HG03432 (cell line): ENCODE measurements around the gene PARD3.

Experiments used
- ATAC-seq: cut with Tn5 transposase; IDR thresholded peaks from one replicate; pipeline ENCODE4 v1.9.1; 2021; ENCODE audit warnings: mild to moderate bottlenecking, moderate library complexity; ENCODE audit not compliant: unreplicated experiment

Gene PARD3

DNA sequence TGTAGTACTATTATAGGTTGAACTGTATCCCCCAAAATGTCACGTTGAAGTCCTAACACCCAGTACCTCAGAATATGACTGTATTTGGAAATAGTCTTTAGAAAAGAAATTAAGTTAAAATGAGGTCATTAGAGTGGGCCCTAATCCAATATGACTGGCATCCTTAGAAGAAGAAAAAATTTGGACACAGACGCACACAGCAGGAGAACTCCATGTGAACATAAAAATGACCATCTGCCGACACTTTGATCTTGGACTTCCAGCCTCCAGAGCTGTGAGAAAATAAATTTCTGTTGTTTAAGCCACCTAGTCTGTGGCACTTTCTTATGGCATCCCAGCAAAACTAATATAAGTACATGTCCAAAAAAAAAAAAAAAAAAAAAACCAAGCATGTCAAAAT lies 225.8 kb downstream of the PARD3 start:
- no peak for ATAC-seq

GRCh38 chr10:34587680-34588019 lies 227.4 kb downstream of the PARD3 start:
- ATAC-seq: no peak

GRCh38 chr10:34587002-34587679 lies 228.0 kb downstream of the PARD3 start:
- ATAC-seq: no peak

DNA sequence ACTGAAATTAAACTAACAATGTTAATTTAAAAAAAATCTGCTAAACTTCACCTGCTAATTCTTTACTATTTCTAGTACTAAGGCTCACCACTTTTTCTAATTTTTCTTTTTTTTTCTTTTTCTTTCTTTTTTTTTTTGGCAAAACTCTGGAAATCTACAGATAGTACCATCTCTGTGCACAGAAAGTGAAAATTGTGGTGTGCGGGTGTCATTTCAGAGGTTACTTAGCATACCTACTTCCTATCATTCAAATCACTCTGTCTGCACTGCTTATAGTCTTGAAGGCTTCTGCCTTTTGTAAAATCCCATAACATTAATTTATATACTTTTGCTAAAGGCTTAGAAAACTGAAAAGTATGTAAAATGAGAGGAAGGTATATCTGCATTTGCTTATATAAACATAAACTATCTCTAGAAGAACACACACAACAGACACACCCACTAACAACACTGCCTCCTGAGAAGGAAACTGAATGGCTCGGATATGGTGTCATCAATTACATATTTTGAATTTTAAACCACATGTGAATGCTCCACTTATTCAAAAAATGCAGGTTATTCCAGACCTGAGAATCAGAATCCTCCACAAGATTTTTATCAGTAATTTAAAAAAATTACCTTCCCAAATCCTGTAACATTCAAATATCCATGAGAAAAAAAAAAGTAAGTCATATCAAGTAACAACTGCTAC lies 229.5 kb downstream of the PARD3 start:
- no peak for ATAC-seq

GRCh38 chr10:34584164-34584563 lies 230.9 kb downstream of the PARD3 start:
- no peak for ATAC-seq

DNA sequence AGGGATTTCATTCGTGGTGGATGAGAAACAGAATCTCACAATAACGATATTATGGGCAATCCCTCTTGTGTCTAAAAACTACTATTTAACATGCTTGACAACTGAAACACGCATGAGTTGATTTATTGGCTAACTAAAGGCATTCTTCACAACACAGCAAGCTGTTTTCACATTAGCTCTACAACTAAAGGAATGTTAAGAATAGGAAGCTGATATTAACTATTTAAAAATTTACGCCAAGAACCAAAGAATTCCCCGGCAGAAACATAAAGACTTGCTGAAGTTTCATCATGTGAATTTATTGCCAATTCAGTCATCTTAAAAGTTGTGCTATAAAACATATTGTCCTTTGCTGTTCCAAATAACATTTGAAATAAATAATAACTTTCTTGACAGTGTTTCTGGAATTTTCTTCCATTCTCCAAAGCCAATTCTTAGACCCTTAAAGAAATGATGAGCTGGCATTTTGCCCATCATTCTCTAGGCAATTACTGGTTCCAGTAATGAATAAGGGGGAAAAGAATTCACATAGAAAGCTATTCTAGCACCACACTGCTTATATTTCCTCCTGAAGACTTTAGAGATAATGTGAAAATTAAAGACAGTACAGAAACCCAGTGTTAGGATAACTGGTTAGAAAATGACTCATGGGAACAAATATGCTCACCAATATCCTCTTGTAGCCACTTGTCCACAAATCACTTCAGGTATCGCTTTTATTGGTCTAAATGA lies 233.1 kb downstream of the PARD3 start:
- no peak for ATAC-seq

- no peak for ATAC-seq
Observed at GRCh38 chr10:34580643-34581042, 234.5 kb downstream of the PARD3 start.

- ATAC-seq: no peak
Observed at GRCh38 chr10:34580214-34580613, 234.9 kb downstream of the PARD3 start.

DNA sequence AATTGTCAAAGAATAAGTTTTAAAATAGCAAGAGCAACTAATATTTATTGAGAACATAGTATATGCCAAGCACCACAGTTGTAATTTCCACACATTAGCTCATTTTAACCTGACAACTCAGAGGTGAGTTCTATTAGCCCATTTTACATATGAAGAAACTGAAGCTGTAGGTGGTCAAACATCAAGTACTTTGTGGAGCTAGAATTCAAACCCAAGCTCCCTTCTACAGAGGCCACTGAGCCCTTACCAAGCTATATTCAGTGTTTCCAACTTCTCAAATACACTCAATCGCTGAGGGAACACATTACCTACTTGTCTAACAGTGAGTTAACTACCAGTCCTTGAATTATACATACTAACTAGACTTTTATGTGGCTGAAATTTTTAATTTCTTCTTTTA lies 236.6 kb downstream of the PARD3 start:
- ATAC-seq: no peak

- ATAC-seq: no peak
Observed at GRCh38 chr10:34576797-34577196, 238.3 kb downstream of the PARD3 start.

DNA sequence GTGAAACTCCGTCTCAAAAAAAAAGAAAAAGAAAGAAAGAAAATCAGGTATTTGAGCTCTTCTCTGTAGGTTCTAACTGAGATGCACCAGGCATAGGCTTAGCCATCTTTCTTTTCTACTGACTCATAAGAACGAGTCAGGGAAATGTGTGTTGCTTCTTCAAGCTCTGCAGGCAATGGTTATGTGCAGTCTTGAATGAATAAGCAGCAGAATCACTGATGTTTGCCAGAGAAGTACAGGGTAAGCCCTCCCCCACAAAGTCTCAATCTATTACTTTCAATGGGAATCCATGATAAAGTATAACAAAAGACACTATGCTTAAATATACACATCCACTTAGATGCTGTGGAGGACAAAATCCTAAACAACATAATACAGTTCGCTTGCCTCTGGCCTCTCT lies 239.2 kb downstream of the PARD3 start:
- ATAC-seq: no peak

DNA sequence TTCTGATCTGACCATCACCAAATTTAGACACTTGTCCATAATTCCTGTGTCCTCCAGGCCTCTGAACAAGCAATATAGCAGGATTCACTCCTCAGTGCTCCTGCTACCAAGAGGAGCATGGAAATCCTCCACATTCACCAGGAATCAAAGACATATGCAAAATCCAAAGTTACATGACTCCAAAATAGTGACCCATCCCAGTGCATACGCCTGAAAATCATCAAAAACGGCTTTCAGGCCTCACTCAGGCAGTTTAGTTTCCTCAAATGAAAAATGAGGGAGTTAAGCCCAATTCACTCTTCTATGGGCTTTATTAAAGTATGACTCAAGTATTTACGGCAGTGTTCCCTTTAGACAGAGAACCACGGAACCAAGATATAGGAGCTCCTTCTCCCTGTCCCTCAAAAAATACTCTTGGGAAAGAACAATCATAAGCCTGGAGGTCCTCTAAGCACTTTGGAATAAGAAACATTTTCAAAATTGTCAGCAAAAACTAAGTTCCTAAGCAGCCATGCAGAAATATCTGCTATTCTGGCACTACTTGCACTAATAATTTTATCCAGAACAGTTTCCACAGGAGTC lies 240.7 kb downstream of the PARD3 start:
- no peak for ATAC-seq

DNA sequence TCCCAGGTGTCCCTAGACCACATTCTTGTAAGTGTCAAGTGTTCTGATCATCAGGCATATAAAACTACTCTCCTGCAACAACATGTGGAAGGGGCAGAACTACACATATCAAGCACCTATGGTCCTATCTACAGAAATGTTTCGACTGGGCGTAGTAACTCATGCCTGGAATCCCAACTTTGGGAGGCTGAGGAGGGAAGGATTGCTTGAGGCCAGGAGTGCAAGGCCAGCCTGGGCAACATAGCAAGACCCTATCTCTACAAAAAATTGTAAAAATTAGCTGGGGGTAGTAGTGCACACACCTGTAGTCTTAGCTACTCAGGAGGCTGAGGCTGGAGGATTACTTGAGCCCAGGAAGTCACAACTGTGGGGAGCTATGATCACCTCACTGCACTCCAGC lies 244.2 kb downstream of the PARD3 start:
- no peak for ATAC-seq

DNA sequence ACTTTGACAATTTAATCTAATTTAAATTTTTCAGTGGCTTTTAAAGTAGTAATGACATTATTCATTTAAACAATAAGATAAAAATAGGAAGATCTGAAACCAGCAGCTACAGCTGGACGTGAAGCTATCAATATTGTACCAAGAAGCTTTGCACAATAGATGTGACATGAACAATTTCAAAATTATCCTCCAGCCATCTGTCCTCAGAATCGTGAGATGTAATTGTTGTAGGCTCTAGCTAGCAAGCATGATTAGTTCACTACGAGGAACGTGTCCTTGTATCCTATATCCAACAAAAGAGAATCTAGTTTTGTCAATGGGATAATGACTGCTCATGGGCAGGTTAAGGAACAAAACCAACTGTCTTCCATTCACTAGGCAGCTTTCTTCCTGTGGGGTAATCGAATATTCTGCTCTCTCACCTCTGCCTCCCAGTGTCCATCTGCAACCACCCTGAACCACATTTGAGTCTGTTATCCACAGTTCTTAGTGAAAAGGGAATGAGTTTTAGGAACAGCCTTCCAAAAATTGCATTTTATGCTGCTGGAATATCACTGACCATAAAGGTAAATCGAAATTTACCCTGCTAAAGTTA lies 247.3 kb downstream of the PARD3 start:
- no peak for ATAC-seq

DNA sequence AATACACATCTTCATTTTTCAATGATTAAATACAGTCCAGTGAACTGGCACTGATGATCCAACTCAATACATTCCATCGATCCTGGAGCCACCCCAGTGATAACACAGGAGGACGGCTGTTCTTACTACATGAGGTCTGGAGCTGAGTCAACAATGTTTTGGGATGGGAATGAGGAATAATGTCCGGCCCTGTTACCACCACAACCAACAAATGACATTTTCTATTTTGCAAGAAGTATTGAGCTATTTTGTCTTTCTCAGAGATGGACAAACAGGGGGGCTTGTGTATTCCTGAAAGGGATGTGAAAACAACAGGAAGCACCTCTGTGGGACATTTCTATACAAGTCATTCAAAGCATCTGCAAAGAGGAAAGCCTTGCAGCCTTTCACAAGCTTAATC lies 249.2 kb downstream of the PARD3 start:
- no peak for ATAC-seq

GRCh38 chr10:34558093-34558583 lies 257.0 kb downstream of the PARD3 start:
- no peak for ATAC-seq

DNA sequence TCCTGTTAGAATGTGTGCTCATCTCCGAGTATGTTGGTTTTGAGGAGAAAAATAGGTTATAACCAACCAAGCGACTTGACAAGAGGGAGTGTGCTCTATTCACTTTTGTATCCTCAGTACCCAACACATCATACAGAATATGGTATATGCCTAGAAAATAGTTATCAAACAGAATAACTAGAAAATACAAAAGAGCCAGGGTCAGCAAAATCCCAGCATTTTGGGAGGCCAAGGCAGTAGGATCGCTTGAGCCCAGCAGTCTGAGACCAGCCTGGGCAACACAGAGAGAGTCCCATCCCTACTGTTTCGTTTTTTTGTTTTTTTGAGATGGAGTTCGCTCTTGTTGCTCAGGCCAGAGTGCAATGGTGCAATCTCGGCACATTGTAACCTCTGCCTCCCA lies 257.9 kb downstream of the PARD3 start:
- no peak for ATAC-seq

DNA sequence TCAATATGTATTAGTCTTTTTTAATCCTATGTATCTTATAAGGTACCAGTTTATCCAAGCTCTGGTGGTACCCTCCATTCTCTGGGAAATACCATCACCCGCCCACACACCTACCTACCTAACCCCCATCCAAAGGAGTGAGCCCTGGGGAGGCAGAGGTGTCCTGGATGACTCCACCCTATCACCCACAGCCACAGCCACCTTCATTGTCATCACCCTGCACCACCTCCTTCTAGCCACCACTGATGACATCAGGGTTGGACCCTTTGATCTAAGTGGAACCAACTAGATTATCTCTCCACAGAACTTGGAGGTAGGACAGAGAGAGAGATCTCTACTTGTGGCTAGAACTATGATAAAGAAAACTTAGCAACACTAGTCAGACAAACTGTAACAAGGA lies 259.4 kb downstream of the PARD3 start:
- no peak for ATAC-seq

GRCh38 chr10:34553747-34554146 lies 261.3 kb downstream of the PARD3 start:
- ATAC-seq: no peak

DNA sequence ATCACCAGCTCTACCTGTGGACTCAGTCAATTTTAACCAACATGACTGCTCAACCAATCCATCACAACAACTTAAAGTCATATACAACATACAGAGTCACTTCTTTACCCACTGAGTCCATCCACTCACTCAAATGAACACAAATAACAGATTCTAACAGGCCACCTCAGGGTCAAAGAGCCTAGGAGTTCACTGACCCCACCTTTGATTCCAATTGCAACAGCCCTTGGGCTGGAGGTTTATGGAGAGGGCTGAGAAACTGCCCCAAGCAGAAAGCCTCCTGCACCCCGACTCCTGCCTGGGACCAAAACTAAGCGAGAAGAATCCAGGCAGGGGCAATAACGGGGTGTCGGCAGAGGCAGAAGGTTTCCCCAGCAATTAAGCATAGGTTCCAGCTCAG lies 263.8 kb downstream of the PARD3 start:
- ATAC-seq: no peak

DNA sequence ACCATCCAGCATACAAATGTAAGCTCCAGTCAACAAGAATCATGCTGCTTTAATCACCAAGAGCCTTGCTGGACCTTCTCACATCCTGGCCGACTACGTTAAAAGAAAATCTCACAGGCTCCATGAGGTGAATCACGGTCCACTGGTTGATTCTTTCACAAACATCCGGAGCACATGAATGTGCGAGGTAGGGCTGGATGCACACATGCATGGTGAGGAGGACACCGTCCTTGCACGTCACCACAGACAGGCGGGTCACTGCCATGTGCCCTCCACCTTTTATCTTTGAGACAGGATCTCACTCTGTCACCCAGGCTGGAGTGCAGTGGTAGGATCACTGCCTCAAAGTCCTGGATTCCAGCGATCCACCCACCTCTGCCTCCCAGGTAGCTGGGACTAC lies 265.1 kb downstream of the PARD3 start:
- ATAC-seq: no peak
